ENCODE data around the gene INSRR.
A peak's percentile ranks its signal among the peaks of the same experiment; 100 is the strongest.

INSRR gene

GRCh38 chr1:156874572-156875340, 15.8 kb upstream of the INSRR start:
- no peak for DNase-seq (ENCODE audit: low read depth in 2 of 2)

GRCh38 chr1:156874142-156874541, 15.2 kb upstream of the INSRR start:
- DNase-seq (ENCODE audit: low read depth in 2 of 2): no peak

- no peak for DNase-seq (ENCODE audit: low read depth in 2 of 2)
Measured at GRCh38 chr1:156873659-156874058, 14.7 kb upstream of the INSRR start.

- no peak for DNase-seq (ENCODE audit: low read depth in 2 of 2)
Measured at GRCh38 chr1:156869455-156869854, 10.5 kb upstream of the INSRR start.

GRCh38 chr1:156868341-156868740, 9.4 kb upstream of the INSRR start:
- DNase-seq (ENCODE audit: low read depth in 2 of 2): no peak

- DNase-seq (ENCODE audit: low read depth in 2 of 2): no peak
Measured at GRCh38 chr1:156866249-156866909, 7.5 kb upstream of the INSRR start.

- DNase-seq (ENCODE audit: low read depth in 2 of 2): no peak
Measured at GRCh38 chr1:156865865-156866248, 6.9 kb upstream of the INSRR start.

GRCh38 chr1:156865258-156865657, 6.3 kb upstream of the INSRR start:
- DNase-seq (ENCODE audit: low read depth in 2 of 2): no peak

GRCh38 chr1:156864796-156865195, 5.9 kb upstream of the INSRR start:
- no peak for DNase-seq (ENCODE audit: low read depth in 2 of 2)

- no peak for DNase-seq (ENCODE audit: low read depth in 2 of 2)
Measured at GRCh38 chr1:156863631-156864030, 4.7 kb upstream of the INSRR start.

GRCh38 chr1:156862997-156863599, 4.2 kb upstream of the INSRR start:
- DNase-seq (ENCODE audit: low read depth in 2 of 2): no peak

- DNase-seq (ENCODE audit: low read depth in 2 of 2): no peak
Measured at GRCh38 chr1:156862584-156862983, 3.7 kb upstream of the INSRR start.

- peak; percentile 18 to 41 for DNase-seq (ENCODE audit: low read depth in 2 of 2)
Measured at GRCh38 chr1:156860628-156861423, 1.9 kb upstream of the INSRR start, which contains the start of gene NTRK1. TSS of gene NTRK1 (plus strand) at chr1:156860865. CDS start at chr1:156860935, 70 bp downstream.

GRCh38 chr1:156860113-156860627, 1.3 kb upstream of the INSRR start:
- peak in 1 of 2 donors; percentile 24 for DNase-seq (ENCODE audit: low read depth in 2 of 2)

GRCh38 chr1:156859523-156860112, 701 bp upstream of the INSRR start:
- DNase-seq (ENCODE audit: low read depth in 2 of 2): no peak

- DNase-seq (ENCODE audit: low read depth in 2 of 2): no peak
Measured at GRCh38 chr1:156858555-156858956, 361 bp downstream of the INSRR start.

- DNase-seq (ENCODE audit: low read depth in 2 of 2): no peak
Measured at GRCh38 chr1:156857532-156857931, 1.4 kb downstream of the INSRR start.

- DNase-seq (ENCODE audit: low read depth in 2 of 2): no peak
Measured at GRCh38 chr1:156856282-156856785, 2.6 kb downstream of the INSRR start.

- no peak for DNase-seq (ENCODE audit: low read depth in 2 of 2)
Measured at GRCh38 chr1:156854634-156855033, 4.3 kb downstream of the INSRR start.

- no peak for DNase-seq (ENCODE audit: low read depth in 2 of 2)
Measured at GRCh38 chr1:156853761-156854160, 5.2 kb downstream of the INSRR start.

- no peak for DNase-seq (ENCODE audit: low read depth in 2 of 2)
Measured at GRCh38 chr1:156852418-156852874, 6.5 kb downstream of the INSRR start.
